Activated naive CD8-positive, alpha-beta T cell (primary cell): ENCODE data around the gene PLIN4.

ENCODE experiments used
- H3K27ac Mint-ChIP-seq: one replicate; pipeline ENCODE4 v1.8.0; 2021; ENCODE audit warnings: mixed read lengths
- H3K27me3 Mint-ChIP-seq: one replicate; pipeline ENCODE4 v1.8.0; 2021; ENCODE audit warnings: mixed read lengths
- H3K36me3 Mint-ChIP-seq: one replicate; pipeline ENCODE4 v1.8.0; 2021; ENCODE audit warnings: mixed read lengths
- H3K4me1 Mint-ChIP-seq: one replicate; pipeline ENCODE4 v1.8.0; 2021; ENCODE audit warnings: low read depth, mixed read lengths
- H3K4me3 Mint-ChIP-seq: one replicate; pipeline ENCODE4 v1.8.0; 2021; ENCODE audit warnings: mild to moderate bottlenecking, mixed read lengths
- H3K9me3 Mint-ChIP-seq: one replicate; pipeline ENCODE4 v1.8.0; 2021; ENCODE audit warnings: low read depth, mixed read lengths

Gene PLIN4

GRCh38 chr19:4506449-4507149, 11.7 kb downstream of the PLIN4 start:
- Mint-ChIP-seq H3K27ac (no peak overlapping the region), H3K9me3 (no peaks in the 10 kb centered on the region), H3K36me3 (peaks cover 6% of the 10 kb centered on the region), H3K4me3 (no peak overlapping the region), H3K4me1 (no peaks in the 10 kb centered on the region), H3K27me3 (no peaks in the 10 kb centered on the region)

GRCh38 chr19:4505570-4506448, 12.5 kb downstream of the PLIN4 start:
- H3K27ac Mint-ChIP-seq: no peak overlapping the region
- H3K4me3 Mint-ChIP-seq: no peak overlapping the region
- no peaks in the 10 kb centered on the region for H3K27me3 Mint-ChIP-seq
- no peaks in the 10 kb centered on the region for H3K9me3 Mint-ChIP-seq
- H3K36me3 Mint-ChIP-seq: peaks cover 6% of the 10 kb centered on the region
- H3K4me1 Mint-ChIP-seq: no peaks in the 10 kb centered on the region

- peaks cover 6% of the 10 kb centered on the region for H3K36me3 Mint-ChIP-seq
- H3K4me1 Mint-ChIP-seq: no peaks in the 10 kb centered on the region
- no peaks in the 10 kb centered on the region for H3K9me3 Mint-ChIP-seq
- no peaks in the 10 kb centered on the region for H3K27me3 Mint-ChIP-seq
- no peak overlapping the region for H3K27ac Mint-ChIP-seq
- H3K4me3 Mint-ChIP-seq: no peak overlapping the region
These were observed 13.3 kb downstream of the PLIN4 start for GRCh38 chr19:4504891-4505569.

DNA sequence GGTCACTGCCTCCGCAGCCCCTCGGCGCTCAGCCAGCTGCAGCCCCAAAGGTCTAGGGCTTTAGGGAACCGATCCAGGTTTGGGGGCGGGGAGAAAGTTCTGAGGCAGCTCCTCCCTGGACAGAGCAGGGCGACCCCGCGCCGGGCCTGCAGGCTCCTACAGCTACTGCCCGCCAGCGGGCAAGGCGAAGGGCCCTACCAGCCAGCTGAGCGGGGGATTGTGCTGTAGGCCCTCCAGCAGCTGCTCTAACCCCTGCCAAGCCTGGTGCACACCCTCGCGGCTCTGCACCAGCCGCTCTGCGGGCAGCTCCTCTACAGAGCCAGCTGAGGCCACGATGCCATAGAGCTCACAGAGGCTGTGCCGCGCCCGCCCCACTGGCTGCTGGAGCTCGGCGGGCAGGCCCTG, 14.0 kb downstream of the PLIN4 start:
- H3K9me3 Mint-ChIP-seq: no peaks in the 10 kb centered on the region
- no peaks in the 10 kb centered on the region for H3K4me1 Mint-ChIP-seq
- peaks cover 6% of the 10 kb centered on the region for H3K36me3 Mint-ChIP-seq
- H3K27me3 Mint-ChIP-seq: no peaks in the 10 kb centered on the region
- H3K27ac Mint-ChIP-seq: no peak overlapping the region
- H3K4me3 Mint-ChIP-seq: no peak overlapping the region

GRCh38 chr19:4503825-4504170, 14.5 kb downstream of the PLIN4 start:
- H3K27ac Mint-ChIP-seq: no peak overlapping the region
- H3K27me3 Mint-ChIP-seq: no peaks in the 10 kb centered on the region
- no peaks in the 10 kb centered on the region for H3K4me1 Mint-ChIP-seq
- no peaks in the 10 kb centered on the region for H3K9me3 Mint-ChIP-seq
- no peak overlapping the region for H3K4me3 Mint-ChIP-seq
- H3K36me3 Mint-ChIP-seq: peaks cover 6% of the 10 kb centered on the region

DNA sequence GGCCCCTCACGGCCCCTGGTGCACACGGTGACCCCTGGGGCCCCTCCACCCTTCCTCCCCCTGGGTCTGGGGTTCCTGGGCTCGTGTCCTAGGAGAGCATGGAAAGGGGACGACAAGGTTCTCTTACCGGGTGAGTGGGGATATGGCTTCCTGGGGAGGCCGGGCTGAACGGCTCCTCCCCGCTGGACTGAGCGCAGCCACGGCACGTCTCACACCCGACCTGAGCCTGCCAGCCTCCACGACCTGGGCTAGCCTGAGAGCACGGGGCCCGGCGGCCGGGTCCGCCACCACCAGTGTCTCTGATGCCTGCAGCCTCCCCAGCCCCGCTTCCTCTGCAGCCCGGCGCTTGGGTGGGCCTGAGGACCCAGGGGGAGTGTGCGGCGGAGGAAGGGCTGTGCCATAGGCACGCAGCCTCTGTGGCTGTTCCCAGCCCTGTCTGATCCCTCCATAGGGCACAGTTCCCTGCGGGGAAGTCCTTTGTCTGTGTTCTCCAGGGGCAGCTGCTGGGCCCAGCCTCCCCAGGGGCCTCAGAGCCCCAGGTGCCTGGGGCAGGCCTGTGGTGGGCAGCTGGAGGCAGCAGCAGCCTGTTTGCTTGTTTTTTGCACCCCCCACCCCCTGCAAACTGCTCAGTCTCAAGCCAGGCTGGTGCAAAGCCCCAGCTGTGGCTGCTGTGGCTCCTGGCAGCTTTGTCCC, 15.0 kb downstream of the PLIN4 start:
- Mint-ChIP-seq H3K9me3 (no peaks in the 10 kb centered on the region), H3K36me3 (peaks cover 6% of the 10 kb centered on the region), H3K4me3 (no peak overlapping the region), H3K4me1 (no peaks in the 10 kb centered on the region), H3K27me3 (no peaks in the 10 kb centered on the region), H3K27ac (no peak overlapping the region)

DNA sequence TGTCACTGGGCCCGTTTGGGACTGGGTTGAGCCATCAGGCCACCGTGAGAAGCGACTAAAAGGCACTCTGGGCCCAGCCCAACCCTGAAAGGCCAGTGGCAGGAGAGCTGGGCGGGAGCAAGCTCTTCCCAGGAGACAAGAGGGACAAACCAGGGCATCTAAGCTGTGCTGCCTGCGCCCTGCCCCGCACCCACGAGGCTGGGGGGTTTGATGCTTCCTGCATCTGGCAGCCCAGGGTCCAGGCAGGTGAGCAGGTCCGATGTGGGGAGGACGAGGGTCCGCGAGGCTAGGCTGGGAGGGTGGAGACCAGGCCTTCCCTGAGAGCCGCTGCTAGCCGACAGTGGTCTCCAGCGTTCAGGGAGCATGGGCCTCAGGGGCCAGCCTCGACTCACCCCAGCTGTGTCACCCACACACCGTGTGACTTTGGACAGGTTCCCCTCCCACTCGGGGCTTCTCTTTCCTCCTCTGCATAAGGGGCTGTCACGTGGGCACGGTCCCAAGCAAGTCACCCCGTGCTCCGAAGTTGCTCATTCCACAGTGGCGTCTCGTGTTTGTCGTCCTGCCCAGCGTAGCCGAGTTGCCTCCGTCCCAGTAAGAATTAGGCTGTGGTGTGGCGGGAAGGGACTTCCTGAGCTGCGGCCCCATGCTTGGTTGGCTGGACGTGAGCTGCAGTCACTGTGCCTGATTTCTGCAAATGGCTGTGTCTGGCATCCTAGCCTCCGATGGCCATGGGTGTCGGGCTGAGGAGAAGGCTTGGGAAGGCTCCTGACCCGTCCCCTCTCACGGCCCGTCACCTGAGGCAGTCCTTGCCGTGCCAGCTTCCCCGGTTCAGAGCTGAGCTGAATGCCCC, 15.8 kb downstream of the PLIN4 start:
- H3K4me3 Mint-ChIP-seq: no peak overlapping the region
- H3K27me3 Mint-ChIP-seq: no peaks in the 10 kb centered on the region
- no peaks in the 10 kb centered on the region for H3K4me1 Mint-ChIP-seq
- peaks cover 6% of the 10 kb centered on the region for H3K36me3 Mint-ChIP-seq
- no peak overlapping the region for H3K27ac Mint-ChIP-seq
- H3K9me3 Mint-ChIP-seq: no peaks in the 10 kb centered on the region

DNA sequence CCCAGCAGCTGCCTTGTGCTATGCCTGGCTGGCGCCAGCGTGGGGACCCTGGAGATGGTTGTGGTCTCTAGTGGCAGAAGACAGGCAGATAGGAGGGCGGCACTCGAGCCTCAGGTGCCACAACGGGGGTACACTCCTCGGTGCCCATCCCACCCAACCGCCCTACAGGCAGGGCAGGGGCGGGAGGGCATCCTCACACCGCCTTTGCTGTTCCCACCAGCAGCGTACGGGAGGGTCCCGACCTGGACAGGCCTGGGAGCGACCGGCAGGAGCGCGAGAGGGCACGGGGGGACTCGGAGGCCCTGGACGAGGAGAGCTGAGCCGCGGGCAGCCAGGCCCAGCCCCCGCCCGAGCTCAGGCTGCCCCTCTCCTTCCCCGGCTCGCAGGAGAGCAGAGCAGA, 16.6 kb downstream of the PLIN4 start:
- H3K9me3 Mint-ChIP-seq: no peaks in the 10 kb centered on the region
- no peaks in the 10 kb centered on the region for H3K4me1 Mint-ChIP-seq
- H3K27me3 Mint-ChIP-seq: no peaks in the 10 kb centered on the region
- no peak overlapping the region for H3K4me3 Mint-ChIP-seq
- no peak overlapping the region for H3K27ac Mint-ChIP-seq
- H3K36me3 Mint-ChIP-seq: peaks cover 6% of the 10 kb centered on the region

DNA sequence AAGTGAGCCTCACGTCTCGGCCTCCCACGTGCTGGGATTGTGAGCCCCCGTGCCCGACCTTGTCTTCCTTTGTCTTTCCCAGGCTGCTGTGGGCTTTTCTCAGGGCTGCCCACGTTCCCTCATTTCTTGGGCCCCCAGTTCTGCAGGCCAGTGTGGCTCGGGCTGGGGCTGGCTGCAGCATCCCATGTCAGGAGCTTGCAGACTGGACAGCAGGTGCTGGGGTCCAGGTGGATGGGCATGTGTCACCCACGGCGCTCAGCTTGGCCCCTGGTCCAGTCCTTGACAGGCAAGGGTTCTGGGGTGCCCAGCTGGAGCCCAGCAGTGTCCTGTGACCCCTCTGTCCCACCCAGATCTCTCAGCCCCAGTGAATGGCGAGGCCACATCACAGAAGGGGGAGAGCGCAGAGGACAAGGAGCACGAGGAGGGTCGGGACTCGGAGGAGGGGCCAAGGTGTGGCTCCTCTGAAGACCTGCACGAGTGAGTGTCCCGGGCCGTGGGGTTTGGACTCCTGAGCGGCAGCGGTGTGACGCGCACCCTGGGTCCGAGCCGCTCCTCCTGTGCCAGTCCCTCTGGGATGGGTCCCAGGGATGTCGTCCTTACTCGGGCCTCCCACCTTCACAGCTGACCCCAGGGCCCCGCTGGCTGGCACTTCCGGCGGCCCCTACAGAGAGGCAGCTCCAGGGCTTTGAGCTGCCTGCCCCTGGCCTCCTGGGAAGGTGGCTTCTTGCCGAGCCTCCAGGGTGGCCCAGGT, 17.3 kb downstream of the PLIN4 start:
- H3K27ac Mint-ChIP-seq: no peak overlapping the region
- no peaks in the 10 kb centered on the region for H3K4me1 Mint-ChIP-seq
- no peak overlapping the region for H3K4me3 Mint-ChIP-seq
- H3K27me3 Mint-ChIP-seq: no peaks in the 10 kb centered on the region
- no peaks in the 10 kb centered on the region for H3K9me3 Mint-ChIP-seq
- peaks cover 3% of the 10 kb centered on the region for H3K36me3 Mint-ChIP-seq

- no peaks in the 10 kb centered on the region for H3K36me3 Mint-ChIP-seq
- H3K9me3 Mint-ChIP-seq: no peaks in the 10 kb centered on the region
- no peaks in the 10 kb centered on the region for H3K4me1 Mint-ChIP-seq
- H3K4me3 Mint-ChIP-seq: no peak overlapping the region
- H3K27ac Mint-ChIP-seq: no peak overlapping the region
- H3K27me3 Mint-ChIP-seq: no peaks in the 10 kb centered on the region
These were observed 18.4 kb downstream of the PLIN4 start for GRCh38 chr19:4499855-4500254.

GRCh38 chr19:4499318-4499717, 19.0 kb downstream of the PLIN4 start:
- Mint-ChIP-seq H3K27ac (no peak overlapping the region), H3K9me3 (no peaks in the 10 kb centered on the region), H3K4me3 (no peak overlapping the region), H3K4me1 (no peaks in the 10 kb centered on the region), H3K36me3 (no peaks in the 10 kb centered on the region), H3K27me3 (no peaks in the 10 kb centered on the region)

DNA sequence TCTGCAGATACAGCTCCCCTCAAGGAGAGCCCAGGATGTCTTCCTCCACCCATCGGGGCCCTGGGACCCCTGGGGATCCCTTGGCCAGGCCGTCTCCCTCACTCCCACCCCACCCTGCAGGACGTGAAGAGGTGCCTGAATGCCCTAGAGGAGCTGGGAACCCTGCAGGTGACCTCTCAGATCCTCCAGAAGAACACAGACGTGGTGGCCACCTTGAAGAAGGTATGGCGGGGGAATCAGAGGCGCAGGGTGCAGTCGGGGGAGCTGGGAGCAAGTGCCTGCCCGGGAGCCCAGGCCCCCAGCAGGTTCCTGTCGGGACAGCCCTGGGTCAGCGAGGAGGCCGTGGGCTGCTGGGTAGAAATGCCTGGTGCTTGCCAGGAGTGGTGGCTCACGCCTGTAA, 19.6 kb downstream of the PLIN4 start:
- no peak overlapping the region for H3K4me3 Mint-ChIP-seq
- H3K36me3 Mint-ChIP-seq: no peaks in the 10 kb centered on the region
- H3K27me3 Mint-ChIP-seq: no peaks in the 10 kb centered on the region
- H3K27ac Mint-ChIP-seq: no peak overlapping the region
- H3K9me3 Mint-ChIP-seq: no peaks in the 10 kb centered on the region
- H3K4me1 Mint-ChIP-seq: no peaks in the 10 kb centered on the region

DNA sequence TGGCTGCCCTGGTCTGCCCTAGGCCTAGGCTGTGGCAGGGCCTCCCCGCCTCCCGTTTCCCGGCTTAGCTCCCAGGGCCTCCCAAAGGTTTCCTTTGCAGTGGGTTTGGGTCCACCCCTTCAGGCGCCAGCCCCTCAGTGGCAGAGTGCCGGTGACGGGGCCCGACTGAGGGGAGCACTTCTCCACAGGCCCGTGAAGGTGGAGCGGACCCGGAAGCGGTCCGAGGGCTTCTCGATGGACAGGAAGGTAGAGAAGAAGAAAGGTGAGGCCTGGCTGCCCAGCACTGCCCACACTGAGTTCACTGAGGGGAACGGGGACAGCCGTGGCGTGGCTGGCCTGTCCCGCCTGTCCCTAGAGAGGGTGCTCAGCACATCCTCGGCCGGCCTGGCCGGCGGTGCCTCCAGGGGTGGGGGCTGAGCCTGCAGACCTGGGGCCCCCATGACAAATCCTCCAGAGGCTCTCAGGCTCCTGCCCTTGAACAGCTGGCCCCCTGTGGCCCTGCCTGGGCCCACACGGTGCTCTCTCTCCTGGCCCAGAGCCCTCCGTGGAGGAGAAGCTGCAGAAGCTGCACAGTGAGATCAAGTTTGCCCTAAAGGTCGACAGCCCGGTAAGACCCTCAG, 20.4 kb downstream of the PLIN4 start:
- Mint-ChIP-seq H3K27me3 (no peaks in the 10 kb centered on the region), H3K27ac (no peak overlapping the region), H3K36me3 (no peaks in the 10 kb centered on the region), H3K4me3 (no peak overlapping the region), H3K4me1 (no peaks in the 10 kb centered on the region), H3K9me3 (no peaks in the 10 kb centered on the region)
